Endothelial cell of umbilical vein (primary cell): ENCODE results near the gene RECQL5.

Experiments
- CTCF ChIP-seq, 2 donors: IDR thresholded peaks; 1 replicate in 1 of 2; 2 replicates in 1 of 2; pipeline ENCODE4 v1.5.1; 2011; ENCODE audit warnings: low read length in 2 of 2, mild to moderate bottlenecking in 2 of 2, moderate library complexity in 2 of 2, control low read depth in 1 of 2, inconsistent platforms in 1 of 2, low read depth in 1 of 2; ENCODE audit not compliant: insufficient read depth in 1 of 2; ENCODE audit errors: extremely low read depth in 1 of 2
- MAX ChIP-seq: IDR thresholded peaks from 2 replicates; pipeline ENCODE4 v1.6.1; 2011; ENCODE audit not compliant: insufficient read depth, insufficient read length
- POLR2AphosphoS5 ChIP-seq: IDR thresholded peaks from 2 replicates; pipeline ENCODE4 v1.6.1; 2012; ENCODE audit warnings: low read depth, mild to moderate bottlenecking, control low read depth, low read length, moderate library complexity; ENCODE audit not compliant: insufficient read depth

- TF ChIP-seq CTCF (IDR thresholded peaks at IDR 0.05; ENCODE audit: extremely low read depth in 1 of 2, insufficient read depth in 1 of 2, low read depth in 1 of 2, low read length in 2 of 2) (no peak), MAX (no peak), POLR2AphosphoS5 (no peak)
These were observed 75.1 kb downstream of the RECQL5 start for GRCh38 chr17:75591722-75592302.
